Measurements from ENCODE around the gene AQP2. TPM values are rescaled to one million over a fixed set of nuclear protein-coding genes. Genes with fewer than 3 reads are reported as not detected.

Gene AQP2
- total RNA-seq, 1 experiment from 2014 or later: not detected

GRCh38 chr12:49954863-49955830, 4.6 kb downstream of the AQP2 start:
- no peak for DNase-seq (ENCODE audit: extremely low read depth, low read depth)

- DNase-seq (ENCODE audit: extremely low read depth, low read depth): no peak
Measured at GRCh38 chr12:49955899-49956662, 5.5 kb downstream of the AQP2 start.

- no peak for DNase-seq (ENCODE audit: extremely low read depth, low read depth)
Measured at GRCh38 chr12:49956663-49957569, 6.4 kb downstream of the AQP2 start.

- DNase-seq (ENCODE audit: extremely low read depth, low read depth): no peak
Measured at GRCh38 chr12:49957570-49957967, 7.0 kb downstream of the AQP2 start.

GRCh38 chr12:49959685-49960473, 9.3 kb downstream of the AQP2 start:
- peak; percentile 73 for DNase-seq (ENCODE audit: extremely low read depth, low read depth)

GRCh38 chr12:49960474-49961110, 10.1 kb downstream of the AQP2 start:
- DNase-seq (ENCODE audit: extremely low read depth, low read depth): no peak

GRCh38 chr12:49961111-49961922, 10.8 kb downstream of the AQP2 start, which contains the start of gene AQP5:
TSS of gene AQP5 (plus strand) at chr12:49961872. CDS start at chr12:49962018, 146 bp downstream.
- no peak for DNase-seq (ENCODE audit: extremely low read depth, low read depth)

GRCh38 chr12:49961993-49962764, 11.6 kb downstream of the AQP2 start:
- no peak for DNase-seq (ENCODE audit: extremely low read depth, low read depth)

- DNase-seq (ENCODE audit: extremely low read depth, low read depth): peak; percentile 36
Measured at GRCh38 chr12:49962861-49963765, 12.6 kb downstream of the AQP2 start.

- DNase-seq (ENCODE audit: extremely low read depth, low read depth): no peak
Measured at GRCh38 chr12:49963976-49964815, 13.7 kb downstream of the AQP2 start.

GRCh38 chr12:49964849-49965624, 14.5 kb downstream of the AQP2 start:
- no peak for DNase-seq (ENCODE audit: extremely low read depth, low read depth)

GRCh38 chr12:49965836-49966235, 15.3 kb downstream of the AQP2 start:
- no peak for DNase-seq (ENCODE audit: extremely low read depth, low read depth)

GRCh38 chr12:49966511-49967041, 16.0 kb downstream of the AQP2 start:
- no peak for DNase-seq (ENCODE audit: extremely low read depth, low read depth)

- peak; percentile 87 for DNase-seq (ENCODE audit: extremely low read depth, low read depth)
Measured at GRCh38 chr12:49967042-49967776, 16.7 kb downstream of the AQP2 start.

Measured in NCI-H460 (cell line).